Measurements from ENCODE around the gene COMTD1.

GRCh38 chr10:75261813-75262705 lies 26.3 kb upstream of the COMTD1 start:
- no peak for TF ChIP-seq CTCF (IDR thresholded peaks at IDR 0.05)
- TF ChIP-seq POLR2A (IDR thresholded peaks at IDR 0.05), result no peak
